Ishikawa (cell line): Measurements from ENCODE around the gene DNAJC11.

Source experiments
- CEBPB ChIP-seq: IDR thresholded peaks from 2 replicates; pipeline ENCODE4 v1.6.1; 2012
- CREB1 ChIP-seq: IDR thresholded peaks from 2 replicates; pipeline ENCODE4 v1.6.1; 2012; ENCODE audit warnings: low read depth
- EGR1 ChIP-seq: IDR thresholded peaks from 2 replicates; pipeline ENCODE4 v1.6.1; 2012
- EP300 ChIP-seq: IDR thresholded peaks from 2 replicates; pipeline ENCODE4 v1.6.1; 2012; ENCODE audit warnings: borderline replicate concordance
- FOXM1 ChIP-seq: IDR thresholded peaks from 2 replicates; pipeline ENCODE4 v1.6.1; 2012; ENCODE audit warnings: low read depth, borderline replicate concordance
- MAX ChIP-seq: IDR thresholded peaks from 2 replicates; pipeline ENCODE4 v1.6.1; 2012
- NFIC ChIP-seq: IDR thresholded peaks from 2 replicates; pipeline ENCODE4 v1.6.1; 2012
- RAD21 ChIP-seq: IDR thresholded peaks from 2 replicates; pipeline ENCODE4 v1.6.1; 2012; ENCODE audit warnings: low read depth
- REST ChIP-seq: IDR thresholded peaks from 2 replicates; pipeline ENCODE4 v1.6.1; 2012; ENCODE audit warnings: low read depth, mild to moderate bottlenecking
- TAF1 ChIP-seq: IDR thresholded peaks from 2 replicates; pipeline ENCODE4 v1.6.1; 2012; ENCODE audit warnings: low read depth, mild to moderate bottlenecking
- TCF12 ChIP-seq: IDR thresholded peaks from 2 replicates; pipeline ENCODE4 v1.6.1; 2012; ENCODE audit warnings: low read depth
- TEAD4 ChIP-seq: IDR thresholded peaks from 2 replicates; pipeline ENCODE4 v1.6.1; 2012
- USF1 ChIP-seq: IDR thresholded peaks from 2 replicates; pipeline ENCODE4 v1.6.1; 2012
- YY1 ChIP-seq: IDR thresholded peaks from 2 replicates; pipeline ENCODE4 v1.6.1; 2012; ENCODE audit warnings: low read depth
- ZBTB7A ChIP-seq: IDR thresholded peaks from 2 replicates; pipeline ENCODE4 v1.6.1; 2012; ENCODE audit warnings: low read depth

DNAJC11 gene

GRCh38 chr1:6599141-6599975, 102.3 kb downstream of the DNAJC11 start:
- TF ChIP-seq TEAD4 (no peak), MAX (no peak), CREB1 (no peak), EP300 (no peak), EGR1 (no peak), TAF1 (no peak), RAD21 (no peak), USF1 (no peak), YY1 (no peak), CEBPB (no peak), FOXM1 (no peak), ZBTB7A (no peak), NFIC (no peak), REST (no peak), TCF12 (no peak)

- TF ChIP-seq MAX (no peak), ZBTB7A (no peak), TAF1 (no peak), CREB1 (no peak), EP300 (no peak), FOXM1 (no peak), TCF12 (no peak), RAD21 (no peak), EGR1 (no peak), TEAD4 (no peak), YY1 (no peak), USF1 (no peak), CEBPB (no peak), NFIC (no peak), REST (no peak)
These were observed 103.9 kb downstream of the DNAJC11 start for GRCh38 chr1:6597777-6598131.

- TF ChIP-seq EGR1 = no peak
- TF ChIP-seq YY1 = no peak
- no peak for TF ChIP-seq TAF1
These were observed 104.5 kb downstream of the DNAJC11 start for GRCh38 chr1:6596886-6597776.

DNA sequence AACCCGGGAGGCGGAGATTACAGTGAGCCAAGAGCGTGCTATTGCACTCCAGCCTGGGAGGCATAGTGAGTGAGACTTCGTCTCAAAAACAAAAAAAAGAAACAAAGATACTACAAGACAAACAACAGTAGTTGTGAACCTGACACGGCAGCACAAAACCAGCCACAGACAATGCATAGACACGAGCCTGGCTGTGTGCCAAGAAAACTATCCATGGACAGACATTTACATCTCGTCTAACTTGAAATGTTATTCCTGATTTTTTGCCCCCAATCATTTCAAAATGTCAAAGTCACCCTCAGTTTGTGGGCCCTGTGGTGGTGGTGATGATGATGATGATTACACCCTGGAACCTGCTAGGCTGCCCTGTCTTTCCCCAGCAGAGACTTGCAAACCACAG, 105.3 kb downstream of the DNAJC11 start:
- TF ChIP-seq EGR1 (no peak), NFIC (peak; percentile 58; the same call in 1 of the 2 replicates)

- no peak for TF ChIP-seq NFIC
- no peak for TF ChIP-seq TAF1
- no peak for TF ChIP-seq FOXM1
- TF ChIP-seq TCF12 = no peak
- no peak for TF ChIP-seq CEBPB
- no peak for TF ChIP-seq YY1
- no peak for TF ChIP-seq RAD21
- TF ChIP-seq ZBTB7A = no peak
- TF ChIP-seq USF1 = no peak
- TF ChIP-seq MAX = no peak
- TF ChIP-seq EP300 = no peak
- no peak for TF ChIP-seq CREB1
- no peak for TF ChIP-seq REST
- TF ChIP-seq EGR1 = no peak
- no peak for TF ChIP-seq TEAD4
These were observed 106.5 kb downstream of the DNAJC11 start for GRCh38 chr1:6594977-6595740.
